ENCODE data around the gene ZNF638.
A peak's percentile ranks its signal among the peaks of the same experiment; 100 is the strongest.
"Not testable (repeated sequence)": the region's sequence is repeated elsewhere in the genome, so short reads cannot be mapped to it uniquely, and the experiment has no call there.

ZNF638 gene

GRCh38 chr2:71331581-71332434 is at the start of gene ZNF638:
ZNF638 (plus strand) TSS chr2:71331782; CDS start chr2:71348955, 17,173 bp downstream.
- DNase-seq = peak; percentile 92

GRCh38 chr2:71281950-71282349 is 49.6 kb upstream of the ZNF638 start:
- DNase-seq = no peak

GRCh38 chr2:71282493-71282892 is 49.1 kb upstream of the ZNF638 start:
- DNase-seq = peak; percentile 0

- no peak for DNase-seq
Observed at GRCh38 chr2:71283131-71283530, 48.5 kb upstream of the ZNF638 start.

GRCh38 chr2:71285706-71286105 is 45.9 kb upstream of the ZNF638 start:
- DNase-seq = no peak

GRCh38 chr2:71291398-71291797 is 40.2 kb upstream of the ZNF638 start:
- DNase-seq = no peak

GRCh38 chr2:71292159-71292558 is 39.4 kb upstream of the ZNF638 start:
- DNase-seq = no peak

- no peak for DNase-seq
Observed at GRCh38 chr2:71298914-71299313, 32.7 kb upstream of the ZNF638 start.

GRCh38 chr2:71299507-71299906 is 32.1 kb upstream of the ZNF638 start:
- DNase-seq = peak; percentile 17

GRCh38 chr2:71303849-71304248 is 27.7 kb upstream of the ZNF638 start:
- DNase-seq = no peak

GRCh38 chr2:71306762-71307161 is 24.8 kb upstream of the ZNF638 start:
- DNase-seq = no peak

- no peak for DNase-seq
Observed at GRCh38 chr2:71313016-71313766, 18.4 kb upstream of the ZNF638 start.

GRCh38 chr2:71317060-71317459 is 14.5 kb upstream of the ZNF638 start:
- no peak for DNase-seq

- DNase-seq = not testable (repeated sequence)
Observed at GRCh38 chr2:71317900-71318299, 13.7 kb upstream of the ZNF638 start.

- DNase-seq = no peak
Observed at GRCh38 chr2:71323386-71323785, 8.2 kb upstream of the ZNF638 start.

- DNase-seq = no peak
Observed at GRCh38 chr2:71326968-71327367, 4.6 kb upstream of the ZNF638 start.

GRCh38 chr2:71327916-71328315 is 3.7 kb upstream of the ZNF638 start:
- no peak for DNase-seq

- DNase-seq = no peak
Observed at GRCh38 chr2:71330155-71330554, 1.4 kb upstream of the ZNF638 start.

GRCh38 chr2:71330585-71331330 is 824 bp upstream of the ZNF638 start:
- DNase-seq = no peak

GRCh38 chr2:71331331-71331580 is 326 bp upstream of the ZNF638 start:
- not testable (repeated sequence) for DNase-seq

GRCh38 chr2:71332435-71332796 is 834 bp downstream of the ZNF638 start:
- DNase-seq = no peak

- no peak for DNase-seq
Observed at GRCh38 chr2:71333619-71334018, 2.0 kb downstream of the ZNF638 start.

GRCh38 chr2:71336384-71336783 is 4.8 kb downstream of the ZNF638 start:
- DNase-seq = no peak

- no peak for DNase-seq
Observed at GRCh38 chr2:71336802-71337201, 5.2 kb downstream of the ZNF638 start.

Measured in NCI-H69 (cell line).